ENCODE measurements around the gene CUL4A.

CUL4A gene

GRCh38 chr13:113315992-113316391 lies 106.6 kb downstream of the CUL4A start:
- TF ChIP-seq CTCF (IDR thresholded peaks at IDR 0.05; ENCODE audit: insufficient read depth, low read length, poor library complexity, severe bottlenecking): no peak
- no peak for DNase-seq (ENCODE audit: extremely low read depth, insufficient read length)
- Histone ChIP-seq H3K27me3 (replicated peaks; ENCODE audit: control insufficient read depth, insufficient read depth, low read length) (no peaks in the 10 kb centered on the region), H3K4me3 (replicated peaks; ENCODE audit: low read depth, low read length) (no peak overlapping the region), H3K36me3 (ENCODE audit: control insufficient read depth, insufficient read depth, low read length) (peaks cover 22% of the 10 kb centered on the region)

Data from GM06990 (cell line).